BJ (cell line): Measurements from ENCODE around the gene TECPR2. TPM values are rescaled to one million over a fixed set of nuclear protein-coding genes. Genes with fewer than 3 reads are reported as not detected.

Experiments
- CTCF ChIA-PET: fragments of 350-600 bp; formaldehyde crosslinking; extraction: SDS; loops from one replicate; lab custom pipeline; 2021; ENCODE audit warnings: antibody characterized with exemption, inconsistent platforms; lab: Yijun Ruan, JAX
- POLR2A ChIA-PET: fragments of 300-600 bp; sonication (Branson Sonifier 250); formaldehyde crosslinking; extraction: SDS; loops from one replicate; lab custom pipeline; 2021; ENCODE audit warnings: antibody characterized with exemption; lab: Charles Lee
- DNase-seq: peaks from one replicate; pipeline ENCODE4 v3.0.0-alpha.2; 2011; ENCODE audit warnings: low read depth
- H3K27me3 ChIP-seq: 2 replicates; pipeline ENCODE4 v1.6.0; 2011; ENCODE audit warnings: low read length; ENCODE audit not compliant: control insufficient read depth, insufficient read depth
- H3K36me3 ChIP-seq: 2 replicates; pipeline ENCODE4 v1.5.1; 2011; ENCODE audit warnings: low read length; ENCODE audit not compliant: control insufficient read depth, insufficient read depth
- H3K4me3 ChIP-seq: 2 replicates; pipeline ENCODE4 v1.5.1; 2011; ENCODE audit warnings: low read depth, mild to moderate bottlenecking, control low read depth, low read length
- polyA plus RNA-seq: library from polyadenylated mRNA; depleted of rRNA; stranded (reverse); fragments of >200 nt; gene quantifications from 2 replicates; pipeline ENCODE4 v1.2.3, GENCODE V29; 2011
- TF ChIP-seq, protein P1 (sequence below): IDR thresholded peaks from 2 replicates; pipeline ENCODE4 v1.5.1; 2011; ENCODE audit warnings: low read depth, mild to moderate bottlenecking, control low read depth, inconsistent platforms, low read length, moderate library complexity; ENCODE audit not compliant: insufficient read depth

Gene TECPR2
- polyA plus RNA-seq, 1 experiment, result 11.7 TPM

DNA sequence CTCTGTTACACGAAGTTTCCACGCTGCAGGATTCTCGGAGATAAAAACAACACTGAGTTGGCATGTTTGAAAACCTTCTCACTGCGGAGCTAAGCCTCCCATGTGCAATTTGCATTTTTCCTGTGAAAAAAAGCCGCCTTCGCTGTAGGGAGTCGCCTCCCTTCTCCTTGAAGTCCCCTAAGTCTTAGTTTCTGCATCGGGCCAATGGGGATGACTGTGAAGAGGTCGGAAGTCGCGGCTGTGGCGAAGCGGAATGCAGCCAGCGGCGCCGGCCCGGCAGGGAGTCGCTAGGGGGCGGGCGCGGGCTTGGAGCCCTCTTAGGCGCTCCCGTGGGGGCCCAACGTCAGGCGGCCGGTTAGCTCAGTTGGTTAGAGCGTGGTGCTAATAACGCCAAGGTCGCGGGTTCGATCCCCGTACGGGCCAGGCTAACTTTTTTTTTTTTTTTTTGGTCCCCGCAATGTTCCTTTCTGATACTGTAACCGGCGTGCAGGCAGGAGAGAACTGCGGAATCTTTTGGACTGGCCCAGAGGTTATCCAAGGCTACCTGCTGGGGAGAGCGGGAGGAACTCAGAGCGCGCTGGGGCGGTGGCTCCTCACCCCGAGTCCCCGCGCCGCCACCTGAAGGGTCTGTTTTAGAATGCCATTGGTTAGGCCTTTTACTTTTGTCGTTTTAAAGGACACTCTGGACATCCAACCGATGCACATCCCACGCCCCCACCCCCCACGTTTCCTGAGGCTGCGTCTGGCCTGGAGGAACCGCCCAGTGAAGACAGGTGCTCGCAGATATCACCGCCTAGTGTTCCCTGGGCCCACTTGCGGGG lies 45.8 kb upstream of the TECPR2 start:
- POLR2A ChIA-PET, result interaction anchor here (0.6 kb wide), 1 partner anchor 52 kb away, joined by 3 read pairs; no protein-coding TSS in a partner anchor

DNA sequence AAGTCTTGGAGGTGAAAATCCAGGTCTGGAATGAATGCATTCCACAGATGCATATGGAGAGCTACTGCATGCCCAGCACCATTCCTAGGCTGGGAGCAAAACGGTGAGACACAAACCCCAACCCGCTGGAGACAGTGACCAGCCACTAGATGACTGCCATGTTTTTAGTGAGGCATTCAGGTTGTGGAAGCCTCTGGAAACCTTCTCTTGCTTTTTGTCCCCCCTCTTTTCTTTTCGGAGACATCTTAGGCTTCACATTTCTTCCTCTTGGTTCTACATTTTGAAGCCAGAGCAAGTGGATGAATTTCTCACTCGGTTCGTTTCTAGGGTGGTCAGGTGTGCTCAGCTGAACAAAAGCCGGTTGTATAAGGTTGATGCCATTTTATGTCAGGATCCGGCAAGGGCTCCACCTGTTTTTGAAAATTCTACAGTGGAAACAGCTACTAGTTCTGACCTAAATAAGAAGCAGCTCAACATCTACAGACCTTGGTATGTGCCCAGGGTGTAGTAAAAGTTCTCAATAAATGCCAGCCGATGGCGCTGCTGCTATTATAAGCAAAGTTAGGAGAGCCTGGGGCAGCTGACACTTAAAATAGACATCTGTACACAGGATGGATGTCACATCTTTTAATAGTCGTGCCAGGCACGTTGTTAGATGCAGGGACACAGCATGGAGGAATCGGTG lies 45.0 kb upstream of the TECPR2 start:
- ChIA-PET CTCF (interaction anchor here (0.6 to 2.4 kb wide), 6 partner anchors 11 to 356 kb away, joined by 3 to 8 read pairs (median 4); no protein-coding TSS in a partner anchor), POLR2A (no interaction called here)
- no peaks in the 10 kb centered on the region for H3K27me3 ChIP-seq
- TF ChIP-seq, protein P1, sequence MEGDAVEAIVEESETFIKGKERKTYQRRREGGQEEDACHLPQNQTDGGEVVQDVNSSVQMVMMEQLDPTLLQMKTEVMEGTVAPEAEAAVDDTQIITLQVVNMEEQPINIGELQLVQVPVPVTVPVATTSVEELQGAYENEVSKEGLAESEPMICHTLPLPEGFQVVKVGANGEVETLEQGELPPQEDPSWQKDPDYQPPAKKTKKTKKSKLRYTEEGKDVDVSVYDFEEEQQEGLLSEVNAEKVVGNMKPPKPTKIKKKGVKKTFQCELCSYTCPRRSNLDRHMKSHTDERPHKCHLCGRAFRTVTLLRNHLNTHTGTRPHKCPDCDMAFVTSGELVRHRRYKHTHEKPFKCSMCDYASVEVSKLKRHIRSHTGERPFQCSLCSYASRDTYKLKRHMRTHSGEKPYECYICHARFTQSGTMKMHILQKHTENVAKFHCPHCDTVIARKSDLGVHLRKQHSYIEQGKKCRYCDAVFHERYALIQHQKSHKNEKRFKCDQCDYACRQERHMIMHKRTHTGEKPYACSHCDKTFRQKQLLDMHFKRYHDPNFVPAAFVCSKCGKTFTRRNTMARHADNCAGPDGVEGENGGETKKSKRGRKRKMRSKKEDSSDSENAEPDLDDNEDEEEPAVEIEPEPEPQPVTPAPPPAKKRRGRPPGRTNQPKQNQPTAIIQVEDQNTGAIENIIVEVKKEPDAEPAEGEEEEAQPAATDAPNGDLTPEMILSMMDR, result no peak
- peak overlapping the region; percentile 45 for H3K4me3 ChIP-seq
- no peak for DNase-seq
- no peaks in the 10 kb centered on the region for H3K36me3 ChIP-seq

More for the DNA sequence above, 45.8 kb upstream of the TECPR2 start:
- no peaks in the 10 kb centered on the region for H3K27me3 ChIP-seq
- CTCF ChIA-PET, result interaction anchor here (0.6 to 2.4 kb wide), 12 partner anchors 10 to 579 kb away, joined by 3 to 8 read pairs (median 3); no protein-coding TSS in a partner anchor
- peak overlapping the region; percentile 45 for H3K4me3 ChIP-seq
- TF ChIP-seq, protein P1, result peak; percentile 88
- H3K36me3 ChIP-seq, result no peaks in the 10 kb centered on the region
- peak; percentile 59 for DNase-seq

DNA sequence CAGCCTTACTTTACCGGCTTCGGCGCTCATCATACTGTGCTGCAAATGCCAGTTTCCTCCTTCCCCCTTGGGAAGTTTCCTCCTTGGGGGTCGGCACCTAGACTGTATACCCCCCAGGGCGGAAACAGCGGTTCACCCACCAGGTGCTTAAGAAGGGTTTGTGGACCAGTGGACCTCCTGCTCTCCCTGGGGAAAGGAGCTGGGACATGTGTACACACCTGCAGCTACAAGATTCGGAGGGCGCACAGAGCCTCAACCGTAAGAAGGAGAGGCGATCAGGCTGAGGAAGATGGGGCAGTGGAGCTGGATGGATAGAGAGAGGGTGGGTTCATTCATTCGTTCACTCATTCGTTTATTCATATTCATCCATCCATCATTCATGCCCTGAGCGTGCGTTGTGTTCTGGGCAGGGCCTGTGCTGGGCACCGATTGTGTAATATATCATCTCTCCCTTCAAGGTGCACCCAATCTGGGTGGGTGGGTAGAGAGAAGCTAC lies 43.9 kb upstream of the TECPR2 start:
- H3K36me3 ChIP-seq, result no peaks in the 10 kb centered on the region
- H3K4me3 ChIP-seq, result peak overlapping the region; percentile 65
- POLR2A ChIA-PET, result no interaction called here
- CTCF ChIA-PET, result interaction anchor here (1.1 kb wide), 1 partner anchor 197 kb away, joined by 3 read pairs; no protein-coding TSS in a partner anchor
- TF ChIP-seq, protein P1, result no peak
- no peak for DNase-seq
- no peaks in the 10 kb centered on the region for H3K27me3 ChIP-seq

DNA sequence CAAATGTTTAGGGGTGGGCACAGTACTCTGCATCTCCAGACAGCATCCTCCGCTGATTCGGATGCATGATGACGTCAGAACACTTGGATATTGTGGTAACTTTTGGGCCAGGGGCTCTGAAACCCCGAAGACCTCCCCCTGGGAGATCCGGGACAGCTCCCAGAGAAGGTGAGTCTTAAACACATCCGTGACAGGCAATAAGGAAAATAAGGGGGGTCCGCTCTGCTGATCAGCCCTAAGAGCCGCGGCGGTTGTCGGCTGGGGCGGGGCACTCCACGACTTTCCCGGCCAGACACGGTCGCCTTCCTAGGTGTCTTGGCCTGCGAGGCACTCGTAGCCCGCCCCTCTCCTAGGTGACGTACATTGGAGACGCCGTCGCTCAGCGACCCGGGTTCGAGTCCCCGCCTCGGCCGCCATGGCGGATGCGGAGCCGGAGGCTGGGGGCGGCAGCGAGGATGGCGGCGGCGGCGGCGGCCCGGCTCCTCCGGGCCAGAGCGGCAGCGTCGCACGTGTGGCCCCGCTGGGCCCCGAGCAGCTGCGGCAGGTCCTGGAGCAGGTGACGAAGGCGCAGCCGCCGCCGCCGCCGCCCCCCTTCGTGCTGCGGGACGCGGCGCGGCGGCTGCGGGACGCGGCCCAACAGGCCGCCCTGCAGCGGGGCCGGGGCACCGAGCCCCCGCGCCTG lies 43.2 kb upstream of the TECPR2 start, which contains the start of gene ZNF839:
Gene ZNF839, plus strand, starts transcription at position 396 of the 682 bp plus-strand sequence. Its CDS starts 20 bp downstream, at position 416.
- H3K4me3 ChIP-seq, result peak within 1 kb of the TSS; percentile 65
- POLR2A ChIA-PET, result interaction anchor here (0.6 to 0.8 kb wide), 2 partner anchors 241 to 475 kb away, joined by 3 read pairs; no protein-coding TSS in a partner anchor
- TF ChIP-seq, protein P1, result no peak
- DNase-seq, result peak; percentile 28
- H3K36me3 ChIP-seq, result no peaks in the 10 kb centered on the region
- no peaks in the 10 kb centered on the region for H3K27me3 ChIP-seq
- CTCF ChIA-PET, result interaction anchor here (0.8 to 1.1 kb wide), 2 partner anchors 197 to 223 kb away, joined by 3 read pairs; no protein-coding TSS in a partner anchor
